ENCODE measurements around the gene HSF4. TPM values are rescaled to one million over a fixed set of nuclear protein-coding genes. Genes with fewer than 3 reads are reported as not detected.

Gene HSF4
- total RNA-seq, 1 donor from 2014 or later, result 64.9 TPM

DNA sequence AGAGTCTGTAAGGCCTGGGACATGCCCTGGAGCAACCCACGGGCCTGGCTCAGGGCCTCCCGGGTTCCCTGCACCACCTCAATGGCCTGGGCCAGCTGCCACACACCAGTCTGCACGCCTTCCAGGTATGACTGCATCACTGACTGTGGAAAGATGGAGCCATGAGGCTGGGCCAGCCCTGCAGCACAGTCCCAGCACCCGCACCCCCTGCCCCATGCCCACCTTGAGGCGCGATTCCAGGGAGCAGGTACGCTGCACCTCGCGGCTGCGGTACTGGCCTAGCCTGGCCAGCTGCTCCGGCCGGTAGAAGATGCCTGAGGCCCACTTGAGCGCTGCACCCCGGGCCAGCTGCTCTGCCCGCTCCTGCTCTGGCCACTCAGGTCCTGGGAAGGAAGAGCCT is 24.3 kb downstream of the HSF4 start:
- intact Hi-C loops (cut with DNase I), result loop anchor here (5.0 kb wide), 1 partner anchor 36 kb away; the partner anchor contains the start of gene B3GNT9
- DNase-seq (ENCODE audit: low spot score in 2 of 2), result no peak
- Histone ChIP-seq H3K4me3 (no peak overlapping the region), H3K27ac (no peak overlapping the region), H3K4me1 (peaks cover 26 to 29% of the 10 kb centered on the region in 2 donors), H3K36me3 (no peaks in the 10 kb centered on the region), H3K9me3 (no peaks in the 10 kb centered on the region), H3K27me3 (no peaks in the 10 kb centered on the region)
- TF ChIP-seq, protein P1, sequence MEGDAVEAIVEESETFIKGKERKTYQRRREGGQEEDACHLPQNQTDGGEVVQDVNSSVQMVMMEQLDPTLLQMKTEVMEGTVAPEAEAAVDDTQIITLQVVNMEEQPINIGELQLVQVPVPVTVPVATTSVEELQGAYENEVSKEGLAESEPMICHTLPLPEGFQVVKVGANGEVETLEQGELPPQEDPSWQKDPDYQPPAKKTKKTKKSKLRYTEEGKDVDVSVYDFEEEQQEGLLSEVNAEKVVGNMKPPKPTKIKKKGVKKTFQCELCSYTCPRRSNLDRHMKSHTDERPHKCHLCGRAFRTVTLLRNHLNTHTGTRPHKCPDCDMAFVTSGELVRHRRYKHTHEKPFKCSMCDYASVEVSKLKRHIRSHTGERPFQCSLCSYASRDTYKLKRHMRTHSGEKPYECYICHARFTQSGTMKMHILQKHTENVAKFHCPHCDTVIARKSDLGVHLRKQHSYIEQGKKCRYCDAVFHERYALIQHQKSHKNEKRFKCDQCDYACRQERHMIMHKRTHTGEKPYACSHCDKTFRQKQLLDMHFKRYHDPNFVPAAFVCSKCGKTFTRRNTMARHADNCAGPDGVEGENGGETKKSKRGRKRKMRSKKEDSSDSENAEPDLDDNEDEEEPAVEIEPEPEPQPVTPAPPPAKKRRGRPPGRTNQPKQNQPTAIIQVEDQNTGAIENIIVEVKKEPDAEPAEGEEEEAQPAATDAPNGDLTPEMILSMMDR (IDR thresholded peaks at IDR 0.05), result no peak

- H3K36me3 ChIP-seq, result peaks cover 7 to 10% of the 10 kb centered on the region in 2 donors
- no peak within 1 kb of the TSS for H3K4me3 ChIP-seq
- DNase-seq (ENCODE audit: low spot score in 2 of 2), result no peak
- TF ChIP-seq, protein P1 (IDR thresholded peaks at IDR 0.05), result no peak
- H3K9me3 ChIP-seq, result no peaks in the 10 kb centered on the region
- no peak within 1 kb of the TSS for H3K27ac ChIP-seq
- H3K4me1 ChIP-seq, result peaks cover 19 to 21% of the 10 kb centered on the region in 2 donors
- intact Hi-C loops (cut with DNase I), result no loop called here
- no peaks in the 10 kb centered on the region for H3K27me3 ChIP-seq
These were observed 25.5 kb downstream of the HSF4 start, which contains the start of gene EXOC3L1 for GRCh38 chr16:67190041-67190440. Gene EXOC3L1, minus strand, starts transcription at chr16:67190136. Its CDS starts 460 bp downstream, at chr16:67189676.

DNA sequence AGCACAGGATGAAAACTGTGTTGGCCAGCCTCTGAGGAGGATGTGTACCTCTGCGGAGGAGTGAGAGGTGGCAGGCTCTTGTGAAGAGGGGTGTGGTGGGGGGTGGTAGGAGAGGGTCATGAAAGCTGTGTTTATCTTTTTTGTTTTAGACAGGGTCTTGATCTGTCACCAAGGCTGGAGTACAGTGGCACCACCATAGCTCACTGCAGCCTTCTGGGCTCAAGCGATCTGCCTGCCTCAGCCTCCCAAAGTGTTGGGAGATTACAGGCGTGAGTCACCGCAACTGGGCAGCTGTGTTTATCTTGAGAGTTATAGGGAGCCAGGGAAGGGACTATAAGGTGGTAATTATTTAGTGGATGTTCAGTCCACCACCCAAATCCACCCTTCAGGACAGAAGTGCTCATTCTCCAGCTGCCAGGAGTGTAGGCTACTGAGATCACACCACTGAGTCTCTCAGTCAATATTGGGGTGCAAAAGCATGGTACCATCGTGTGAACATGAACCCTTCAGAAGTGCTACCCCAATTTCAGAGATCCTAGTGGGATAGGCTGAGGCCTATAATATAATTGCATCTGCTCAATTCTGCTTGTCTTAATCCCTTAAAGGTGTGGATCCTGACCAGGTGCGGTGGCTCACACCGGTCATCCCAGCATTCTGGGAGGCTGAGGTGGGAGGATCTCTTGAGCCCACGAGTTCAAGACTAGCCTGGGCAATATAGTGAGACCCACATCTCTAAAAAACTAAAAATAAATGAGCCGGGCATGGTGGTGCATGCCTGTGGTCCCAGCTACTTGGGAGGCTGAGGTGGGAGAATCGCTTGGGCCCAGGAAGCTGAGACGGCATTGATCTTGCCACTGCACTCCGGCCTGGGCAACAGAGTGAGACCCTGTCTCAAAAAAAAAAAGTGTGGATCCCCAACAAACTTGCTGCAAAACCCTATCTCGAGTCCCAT is 26.2 kb downstream of the HSF4 start:
- H3K4me3 ChIP-seq, result no peak overlapping the region
- H3K36me3 ChIP-seq, result peaks cover 14 to 16% of the 10 kb centered on the region in 2 donors
- H3K27me3 ChIP-seq, result no peaks in the 10 kb centered on the region
- H3K9me3 ChIP-seq, result no peaks in the 10 kb centered on the region
- no peak overlapping the region for H3K27ac ChIP-seq
- TF ChIP-seq, protein P1 (IDR thresholded peaks at IDR 0.05), result no peak
- peaks cover 13 to 16% of the 10 kb centered on the region in 2 donors for H3K4me1 ChIP-seq
- no peak for DNase-seq (ENCODE audit: low spot score in 2 of 2)
- intact Hi-C loops (cut with DNase I), result no loop called here

GRCh38 chr16:67191411-67191994 is 27.0 kb downstream of the HSF4 start:
- H3K27ac ChIP-seq, result peak overlapping the region in 1 of 2 donors; percentile 79

DNA sequence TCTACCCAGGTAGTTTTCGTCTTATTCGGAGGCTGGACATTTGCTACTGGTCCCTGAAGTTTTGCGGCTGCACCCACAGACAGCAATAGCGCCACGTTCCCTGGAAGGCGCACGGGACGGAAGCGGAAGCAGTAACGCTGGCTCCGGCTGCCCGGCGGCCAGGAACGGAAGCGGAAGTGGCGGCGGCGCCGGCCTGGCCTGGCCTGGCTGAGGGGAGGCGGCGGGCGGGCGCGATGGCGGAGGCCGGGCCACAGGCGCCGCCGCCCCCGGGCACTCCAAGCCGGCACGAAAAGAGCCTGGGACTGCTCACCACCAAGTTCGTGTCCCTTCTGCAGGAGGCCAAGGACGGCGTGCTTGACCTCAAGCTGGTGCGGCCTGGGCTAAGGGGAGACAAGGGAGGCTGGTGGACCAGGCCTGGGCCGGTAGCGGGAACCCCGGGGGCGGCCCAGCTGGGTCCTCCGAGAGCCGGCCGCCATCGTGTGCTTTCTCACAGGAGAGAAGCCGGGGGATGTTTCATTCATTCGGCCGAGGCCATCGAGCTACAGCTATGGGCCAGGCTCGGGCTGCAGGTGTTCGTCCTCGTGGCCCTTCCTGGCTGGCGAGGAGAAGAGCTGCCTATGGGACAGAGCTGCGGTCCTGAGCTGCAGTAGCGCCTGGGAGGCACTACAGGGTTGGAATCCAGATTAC is 27.6 kb downstream of the HSF4 start, which contains the start of gene E2F4:
Gene E2F4 (plus strand): TSS at position 161 of the 687 bp plus-strand sequence. CDS start 73 bp downstream, at position 234.
- Histone ChIP-seq H3K36me3 (peaks cover 28 to 31% of the 10 kb centered on the region in 2 donors), H3K9me3 (no peaks in the 10 kb centered on the region), H3K27ac (peak within 1 kb of the TSS; percentile 79 to 87), H3K4me3 (peak within 1 kb of the TSS; percentile 93 to 99), H3K4me1 (peaks cover 13 to 14% of the 10 kb centered on the region in 2 donors), H3K27me3 (no peaks in the 10 kb centered on the region)
- intact Hi-C loops (cut with DNase I), result loop anchor here (2.0 kb wide), 1 partner anchor 35 kb away; the partner anchor contains the start of gene TMEM208
- peak; percentile 49 to 94 for DNase-seq (ENCODE audit: low spot score in 2 of 2)
- TF ChIP-seq, protein P1 (IDR thresholded peaks at IDR 0.05), result peak in 1 of 3 experiments; percentile 11

More at GRCh38 chr16:67191411-67191994, 27.0 kb downstream of the HSF4 start:
- H3K27me3 ChIP-seq, result no peaks in the 10 kb centered on the region
- no peaks in the 10 kb centered on the region for H3K9me3 ChIP-seq
- peaks cover 13 to 14% of the 10 kb centered on the region in 2 donors for H3K4me1 ChIP-seq
- peak overlapping the region; percentile 93 to 99 for H3K4me3 ChIP-seq
- peaks cover 22 to 24% of the 10 kb centered on the region in 2 donors for H3K36me3 ChIP-seq
- TF ChIP-seq, protein P1 (IDR thresholded peaks at IDR 0.05), result no peak
- intact Hi-C loops (cut with DNase I), result no loop called here
- DNase-seq (ENCODE audit: low spot score in 2 of 2), result no peak

All from ascending aorta (tissue), 2 donors.